Measurements from ENCODE around the gene EDNRA. TPM values are rescaled to one million over a fixed set of nuclear protein-coding genes. Genes with fewer than 3 reads are reported as not detected.

Gene EDNRA
- total RNA-seq, 3 donors from 2014 or later (not counting 1 experiment from before 2014, with no cell fraction given), result not detected

- no CpG with 5 or more reads among the region's 1 CpG for WGBS (ENCODE audit: insufficient coverage)
- intact Hi-C loops (cut with micrococcal nuclease), result no loop called here
- no peak overlapping the region for H3K4me3 Mint-ChIP-seq
- DNase-seq, result no peak
- Histone ChIP-seq H3K36me3 (ENCODE audit: control insufficient read depth, insufficient read depth, low read length) (no peaks in the 10 kb centered on the region), H3K27me3 (ENCODE audit: control insufficient read depth, insufficient read depth, low read length) (no peaks in the 10 kb centered on the region), H3K27ac (ENCODE audit: low read length) (no peak overlapping the region), H3K9me3 (ENCODE audit: control insufficient read depth, insufficient read depth, low read length) (no peaks in the 10 kb centered on the region), H3K4me1 (ENCODE audit: control insufficient read depth, insufficient read depth, low read length) (no peaks in the 10 kb centered on the region), H3K4me3 (ENCODE audit: low read length) (no peak overlapping the region)
- H3K9me3 Mint-ChIP-seq, result peaks cover 4% of the 10 kb centered on the region in 2 donors
- peaks cover 5 to 11% of the 10 kb centered on the region in 2 donors for H3K27me3 Mint-ChIP-seq (ENCODE audit: low read depth in 2 of 2)
- H3K4me1 Mint-ChIP-seq, result no peaks in the 10 kb centered on the region
- no peak for TF ChIP-seq CTCF (IDR thresholded peaks at IDR 0.05)
- H3K27ac Mint-ChIP-seq, result no peak overlapping the region
- no peaks in the 10 kb centered on the region for H3K36me3 Mint-ChIP-seq
- ATAC-seq, result no peak
Observed at GRCh38 chr4:147496500-147496899, 15.6 kb downstream of the EDNRA start.

- Mint-ChIP-seq H3K4me3 (no peak overlapping the region), H3K4me1 (no peaks in the 10 kb centered on the region), H3K9me3 (peaks cover 4% of the 10 kb centered on the region in 2 donors), H3K36me3 (no peaks in the 10 kb centered on the region), H3K27ac (no peak overlapping the region), H3K27me3 (ENCODE audit: low read depth in 2 of 2) (peaks cover 5 to 7% of the 10 kb centered on the region in 2 donors)
- Histone ChIP-seq H3K9me3 (ENCODE audit: control insufficient read depth, insufficient read depth, low read length) (no peaks in the 10 kb centered on the region), H3K36me3 (ENCODE audit: control insufficient read depth, insufficient read depth, low read length) (no peaks in the 10 kb centered on the region), H3K4me1 (ENCODE audit: control insufficient read depth, insufficient read depth, low read length) (no peaks in the 10 kb centered on the region), H3K27me3 (ENCODE audit: control insufficient read depth, insufficient read depth, low read length) (no peaks in the 10 kb centered on the region), H3K4me3 (ENCODE audit: low read length) (no peak overlapping the region), H3K27ac (ENCODE audit: low read length) (no peak overlapping the region)
- no peak for TF ChIP-seq CTCF (IDR thresholded peaks at IDR 0.05)
- WGBS (ENCODE audit: insufficient coverage), result 86% methylated on average over 4 of the region's 4 CpGs
- ATAC-seq, result no peak
- intact Hi-C loops (cut with micrococcal nuclease), result no loop called here
- no peak for DNase-seq
Observed at GRCh38 chr4:147498031-147498660, 17.2 kb downstream of the EDNRA start.

GRCh38 chr4:147508346-147508745, 27.4 kb downstream of the EDNRA start:
- 79% methylated on average over 2 of the region's 2 CpGs for WGBS (ENCODE audit: insufficient coverage)
- H3K9me3 Mint-ChIP-seq, result no peaks in the 10 kb centered on the region
- H3K27ac ChIP-seq (ENCODE audit: low read length), result no peak overlapping the region
- H3K27me3 ChIP-seq (ENCODE audit: control insufficient read depth, insufficient read depth, low read length), result no peaks in the 10 kb centered on the region
- H3K4me3 ChIP-seq (ENCODE audit: low read length), result no peak overlapping the region
- intact Hi-C loops (cut with micrococcal nuclease), result no loop called here
- peaks cover 5 to 30% of the 10 kb centered on the region in 2 donors for H3K27me3 Mint-ChIP-seq (ENCODE audit: low read depth in 2 of 2)
- TF ChIP-seq CTCF (IDR thresholded peaks at IDR 0.05), result no peak
- no peaks in the 10 kb centered on the region for H3K36me3 ChIP-seq (ENCODE audit: control insufficient read depth, insufficient read depth, low read length)
- H3K9me3 ChIP-seq (ENCODE audit: control insufficient read depth, insufficient read depth, low read length), result no peaks in the 10 kb centered on the region
- H3K4me3 Mint-ChIP-seq, result no peak overlapping the region
- no peak overlapping the region for H3K27ac Mint-ChIP-seq
- H3K4me1 ChIP-seq (ENCODE audit: control insufficient read depth, insufficient read depth, low read length), result no peaks in the 10 kb centered on the region
- DNase-seq (no peak), ATAC-seq (no peak)
- no peaks in the 10 kb centered on the region for H3K36me3 Mint-ChIP-seq
- no peaks in the 10 kb centered on the region for H3K4me1 Mint-ChIP-seq

GRCh38 chr4:147509386-147509785, 28.5 kb downstream of the EDNRA start:
- no peaks in the 10 kb centered on the region for H3K36me3 Mint-ChIP-seq
- 96% methylated on average over 1 of the region's 2 CpGs for WGBS (ENCODE audit: insufficient coverage)
- H3K9me3 Mint-ChIP-seq, result no peaks in the 10 kb centered on the region
- no peak overlapping the region for H3K4me3 Mint-ChIP-seq
- H3K4me1 ChIP-seq (ENCODE audit: control insufficient read depth, insufficient read depth, low read length), result no peaks in the 10 kb centered on the region
- TF ChIP-seq CTCF (IDR thresholded peaks at IDR 0.05), result no peak
- H3K9me3 ChIP-seq (ENCODE audit: control insufficient read depth, insufficient read depth, low read length), result no peaks in the 10 kb centered on the region
- H3K4me1 Mint-ChIP-seq, result no peaks in the 10 kb centered on the region
- H3K27me3 ChIP-seq (ENCODE audit: control insufficient read depth, insufficient read depth, low read length), result no peaks in the 10 kb centered on the region
- no peak overlapping the region for H3K27ac Mint-ChIP-seq
- peaks cover 5 to 34% of the 10 kb centered on the region in 2 donors for H3K27me3 Mint-ChIP-seq (ENCODE audit: low read depth in 2 of 2)
- no peak overlapping the region for H3K27ac ChIP-seq (ENCODE audit: low read length)
- ATAC-seq (no peak), DNase-seq (no peak)
- H3K36me3 ChIP-seq (ENCODE audit: control insufficient read depth, insufficient read depth, low read length), result no peaks in the 10 kb centered on the region
- intact Hi-C loops (cut with micrococcal nuclease), result no loop called here
- H3K4me3 ChIP-seq (ENCODE audit: low read length), result no peak overlapping the region

All from natural killer cell (primary cell).